ENCODE results near the gene NCOA6. TPM values are rescaled to one million over a fixed set of nuclear protein-coding genes. Genes with fewer than 3 reads are reported as not detected.

Gene NCOA6
- total and polyA plus RNA-seq, 7 donors: 5.6 to 15.7 (median 11.0) TPM

DNA sequence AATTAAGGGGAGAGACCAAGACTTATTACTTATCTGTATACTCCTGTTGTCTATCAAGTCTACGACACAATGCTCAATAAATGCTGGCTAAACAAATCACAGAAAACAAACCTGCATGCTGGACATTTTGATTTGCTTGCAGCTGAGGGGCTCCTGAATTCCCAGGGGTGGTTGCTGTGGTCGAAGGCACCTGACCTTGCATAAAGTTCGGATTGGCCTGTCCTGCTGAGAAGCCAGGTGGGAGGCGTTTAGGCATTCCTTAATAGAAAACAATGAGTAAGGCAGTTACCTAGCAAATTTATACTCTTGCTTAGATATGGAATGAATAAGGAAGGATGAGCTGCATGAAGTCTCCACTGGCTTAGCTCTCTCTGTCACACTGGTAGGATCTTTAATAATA is 70.8 kb downstream of the NCOA6 start:
- Histone ChIP-seq H3K27ac (no peak overlapping the region), H3K4me3 (no peak overlapping the region), H3K9me3 (no peaks in the 10 kb centered on the region), H3K36me3 (ENCODE audit: insufficient read depth in 1 of 2, low read depth in 1 of 2) (peaks cover 3 to 90% of the 10 kb centered on the region in 2 donors), H3K27me3 (ENCODE audit: insufficient read depth in 3 of 3, low read length in 2 of 3) (no peaks in the 10 kb centered on the region), H3K4me1 (no peaks in the 10 kb centered on the region)
- DNase-seq: no peak
- WGBS, 3 donors: 52 to 68% (median 60%) methylated on average over 4 of the region's 4 CpGs
- intact Hi-C loops (cut with DNase I): loop anchor here in 1 of 2 donors (10.0 kb wide), 1 partner anchor 180 kb away; no protein-coding TSS in a partner anchor
- ATAC-seq: no peak
- TF ChIP-seq, protein P1, sequence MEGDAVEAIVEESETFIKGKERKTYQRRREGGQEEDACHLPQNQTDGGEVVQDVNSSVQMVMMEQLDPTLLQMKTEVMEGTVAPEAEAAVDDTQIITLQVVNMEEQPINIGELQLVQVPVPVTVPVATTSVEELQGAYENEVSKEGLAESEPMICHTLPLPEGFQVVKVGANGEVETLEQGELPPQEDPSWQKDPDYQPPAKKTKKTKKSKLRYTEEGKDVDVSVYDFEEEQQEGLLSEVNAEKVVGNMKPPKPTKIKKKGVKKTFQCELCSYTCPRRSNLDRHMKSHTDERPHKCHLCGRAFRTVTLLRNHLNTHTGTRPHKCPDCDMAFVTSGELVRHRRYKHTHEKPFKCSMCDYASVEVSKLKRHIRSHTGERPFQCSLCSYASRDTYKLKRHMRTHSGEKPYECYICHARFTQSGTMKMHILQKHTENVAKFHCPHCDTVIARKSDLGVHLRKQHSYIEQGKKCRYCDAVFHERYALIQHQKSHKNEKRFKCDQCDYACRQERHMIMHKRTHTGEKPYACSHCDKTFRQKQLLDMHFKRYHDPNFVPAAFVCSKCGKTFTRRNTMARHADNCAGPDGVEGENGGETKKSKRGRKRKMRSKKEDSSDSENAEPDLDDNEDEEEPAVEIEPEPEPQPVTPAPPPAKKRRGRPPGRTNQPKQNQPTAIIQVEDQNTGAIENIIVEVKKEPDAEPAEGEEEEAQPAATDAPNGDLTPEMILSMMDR (IDR thresholded peaks at IDR 0.05): no peak

DNA sequence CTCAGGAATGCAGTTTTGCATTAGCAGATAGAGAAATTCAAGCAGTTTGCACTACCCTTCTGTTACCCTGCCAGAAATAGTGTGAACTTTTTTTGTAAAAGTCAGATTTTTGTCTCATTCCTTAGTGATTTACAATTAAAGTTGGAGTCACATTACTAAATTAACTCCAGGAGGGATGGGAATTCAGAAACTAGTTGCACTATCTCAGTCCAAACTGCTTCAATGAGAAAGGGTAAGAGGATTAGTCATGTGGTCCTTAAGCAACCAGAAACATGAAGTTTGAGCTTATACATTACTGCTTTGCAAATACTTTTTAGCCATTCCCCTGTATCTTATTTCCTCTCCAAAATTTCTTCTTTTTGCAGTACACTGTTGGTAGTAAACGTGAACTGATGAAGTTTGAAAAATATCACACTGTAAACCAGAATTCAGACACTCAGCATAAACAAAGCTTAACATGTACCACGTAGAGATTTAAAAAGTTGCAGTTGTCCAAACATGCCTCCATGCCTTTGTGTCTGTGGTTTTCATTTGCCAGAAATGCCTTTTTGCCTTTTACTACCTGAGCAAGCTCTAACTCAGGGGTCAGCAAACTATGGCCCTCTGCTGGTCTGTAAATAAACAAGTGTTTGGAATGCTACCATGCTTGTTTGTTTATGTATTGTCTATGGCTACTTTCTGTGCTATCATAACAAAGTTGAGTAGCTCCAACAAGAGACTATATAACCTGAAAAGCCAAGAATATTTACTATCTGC is 71.6 kb downstream of the NCOA6 start:
- Histone ChIP-seq H3K27me3 (ENCODE audit: insufficient read depth in 3 of 3, low read length in 2 of 3) (no peaks in the 10 kb centered on the region), H3K27ac (no peak overlapping the region), H3K4me3 (no peak overlapping the region), H3K4me1 (no peaks in the 10 kb centered on the region), H3K9me3 (no peaks in the 10 kb centered on the region), H3K36me3 (ENCODE audit: insufficient read depth in 1 of 2, low read depth in 1 of 2) (peaks cover 3 to 91% of the 10 kb centered on the region in 2 donors)
- ATAC-seq (peak in 1 of 4 donors; percentile 44), DNase-seq (no peak)
- WGBS, 3 donors: 75 to 81% (median 79%) methylated on average over 2 of the region's 2 CpGs
- intact Hi-C loops (cut with DNase I): loop anchor here in 1 of 2 donors (10.0 kb wide), 1 partner anchor 179 kb away; no protein-coding TSS in a partner anchor
- TF ChIP-seq, protein P1 (IDR thresholded peaks at IDR 0.05): no peak

DNA sequence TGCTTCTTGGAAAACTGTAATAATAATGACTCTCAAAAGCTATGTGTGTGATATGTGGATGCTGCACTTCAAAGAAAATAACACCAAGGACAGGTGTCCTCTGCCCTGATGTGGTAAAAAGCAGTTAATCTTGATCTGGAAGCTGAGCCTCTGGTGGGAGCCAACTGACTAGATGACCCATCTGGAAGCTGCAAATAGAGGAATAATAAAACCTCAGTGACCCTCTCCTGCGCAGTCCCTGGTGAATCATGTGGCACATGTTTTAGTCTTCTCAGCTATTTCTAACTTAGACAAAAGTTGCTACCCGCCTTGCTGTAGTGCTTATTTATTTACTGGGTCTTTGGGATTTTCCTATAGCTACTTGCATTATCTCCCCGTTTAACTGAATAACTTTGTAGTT is 74.0 kb downstream of the NCOA6 start:
- H3K36me3 ChIP-seq (ENCODE audit: insufficient read depth in 1 of 2, low read depth in 1 of 2): peaks cover 3 to 91% of the 10 kb centered on the region in 2 donors
- ATAC-seq: peak in 2 of 4 donors; percentile 67 to 76
- intact Hi-C loops (cut with DNase I): loop anchor here in 1 of 2 donors (10.0 kb wide), 1 partner anchor 177 kb away; no protein-coding TSS in a partner anchor

DNA sequence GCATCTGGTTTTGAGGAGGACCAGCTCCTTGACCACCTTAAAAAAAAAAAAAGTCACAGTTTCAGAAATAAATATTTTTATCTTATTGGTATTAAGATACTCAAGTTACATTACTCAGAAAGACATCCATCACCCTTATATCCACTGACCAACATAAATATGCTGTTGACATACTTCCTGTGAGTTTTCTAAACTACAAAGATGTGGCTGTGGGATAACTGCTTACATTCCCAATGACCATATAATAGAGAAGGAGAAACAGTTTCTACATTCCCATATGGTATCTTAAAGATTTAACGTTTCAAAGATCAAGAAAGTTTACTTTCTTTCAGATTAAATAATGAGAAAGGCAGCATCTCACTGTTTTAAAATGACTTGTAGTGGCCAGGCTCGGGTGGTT is 75.0 kb downstream of the NCOA6 start:
- DNase-seq (no peak), ATAC-seq (no peak)
- no peaks in the 10 kb centered on the region for H3K4me1 ChIP-seq
- no peak overlapping the region for H3K27ac ChIP-seq
- no peak overlapping the region for H3K4me3 ChIP-seq
- no peaks in the 10 kb centered on the region for H3K27me3 ChIP-seq (ENCODE audit: insufficient read depth in 3 of 3, low read length in 2 of 3)
- peaks cover 3 to 94% of the 10 kb centered on the region in 2 donors for H3K36me3 ChIP-seq (ENCODE audit: insufficient read depth in 1 of 2, low read depth in 1 of 2)
- WGBS, 3 donors: 48 to 68% (median 68%) methylated on average over 2 of the region's 2 CpGs
- TF ChIP-seq, protein P1 (IDR thresholded peaks at IDR 0.05): no peak
- intact Hi-C loops (cut with DNase I): loop anchor here in 1 of 2 donors (10.0 kb wide), 1 partner anchor 176 kb away; no protein-coding TSS in a partner anchor
- H3K9me3 ChIP-seq: no peaks in the 10 kb centered on the region

More for the DNA sequence above, 74.0 kb downstream of the NCOA6 start:
- TF ChIP-seq, protein P1 (IDR thresholded peaks at IDR 0.05): no peak
- no peak for DNase-seq
- Histone ChIP-seq H3K9me3 (no peaks in the 10 kb centered on the region), H3K27ac (no peak overlapping the region), H3K4me1 (no peaks in the 10 kb centered on the region), H3K4me3 (no peak overlapping the region), H3K27me3 (ENCODE audit: insufficient read depth in 3 of 3, low read length in 2 of 3) (no peaks in the 10 kb centered on the region)
- 76 to 85% (median 84%) methylated on average over 3 of the region's 3 CpGs for WGBS, 3 donors

Data from psoas muscle (tissue), 8 donors.